H1 (cell line): ENCODE data around the gene ZSCAN21. TPM values are rescaled to one million over a fixed set of nuclear protein-coding genes. Genes with fewer than 3 reads are reported as not detected.

ENCODE experiments used
- CTCF ChIA-PET: fragments of 300-600 bp; sonication (Branson Sonifier 250); formaldehyde crosslinking; loops from one replicate; lab custom pipeline; 2021; ENCODE audit not compliant: partially characterized antibody; lab: Charles Lee
- POLR2A ChIA-PET: fragments of 300-600 bp; sonication (Branson Sonifier 250); formaldehyde crosslinking; loops from one replicate; lab custom pipeline; 2021; ENCODE audit warnings: inconsistent platforms; ENCODE audit not compliant: partially characterized antibody; lab: Charles Lee
- DNase-seq, 2 experiments: peaks; one replicate each; pipeline versions ENCODE4 v3.0.0 to v3.0.0-alpha.2; 2010 to 2022; ENCODE audit warnings: low spot score in 2 of 2, low read depth in 1 of 2, mixed read lengths in 1 of 2
- FAIRE-seq: peaks from 2 replicates; lab custom pipeline; 2011; peaks lifted over from hg19 to GRCh38; lab: Jason Lieb, UNC
- H2AFZ ChIP-seq: 2 replicates; pipeline ENCODE4 v1.8.1; 2012; ENCODE audit warnings: low read length, inconsistent platforms
- H2AK5ac ChIP-seq: 2 replicates; pipeline ENCODE4 v1.6.1; 2013; ENCODE audit warnings: low read depth, low read length
- H2BK120ac ChIP-seq: replicated peaks from 2 replicates; pipeline ENCODE3; 2013; ENCODE audit warnings: low read depth, low read length, inconsistent platforms
- H2BK12ac ChIP-seq: 2 replicates; pipeline ENCODE4 v1.6.1; 2013; ENCODE audit warnings: low read depth, low read length
- H2BK15ac ChIP-seq: 2 replicates; pipeline ENCODE4 v1.6.1; 2013; ENCODE audit warnings: low read length
- H2BK20ac ChIP-seq: 2 replicates; pipeline ENCODE4 v1.6.1; 2013; ENCODE audit warnings: low read length
- H2BK5ac ChIP-seq: 2 replicates; pipeline ENCODE4 v1.6.1; 2013; ENCODE audit warnings: low read depth, low read length
- H3K14ac ChIP-seq: 2 replicates; pipeline ENCODE4 v1.6.1; 2013; ENCODE audit warnings: inconsistent platforms; ENCODE audit not compliant: insufficient read length
- H3K18ac ChIP-seq: 2 replicates; pipeline ENCODE4 v1.6.1; 2013; ENCODE audit warnings: low read length; ENCODE audit errors: extremely low read depth
- H3K23ac ChIP-seq: 2 replicates; pipeline ENCODE4 v1.6.1; 2013; ENCODE audit warnings: inconsistent platforms; ENCODE audit not compliant: insufficient read length
- H3K23me2 ChIP-seq: 2 replicates; pipeline ENCODE4 v1.6.1; 2013; ENCODE audit warnings: low read depth, low read length
- H3K27ac ChIP-seq: 2 replicates; pipeline ENCODE4 v1.6.1; 2011; ENCODE audit warnings: low read depth, low read length, inconsistent platforms
- H3K27me3 ChIP-seq, 4 experiments: replicated peaks in 1 of 4; 1 replicate in 1 of 4; 2 replicates in 3 of 4; pipeline versions ENCODE4 v1.6.1 to v1.8.1; 2011 to 2013; ENCODE audit warnings: low read length in 3 of 4, mild to moderate bottlenecking in 3 of 4, inconsistent platforms in 2 of 4, mixed read lengths in 2 of 4, moderate library complexity in 1 of 4; ENCODE audit not compliant: control insufficient read depth in 3 of 4, insufficient read depth in 3 of 4; ENCODE audit errors: extremely low read depth in 1 of 4
- H3K36me3 ChIP-seq, 4 experiments: 2 replicates each; pipeline versions ENCODE4 v1.6.1 to v1.8.1; 2011 to 2013; ENCODE audit warnings: mild to moderate bottlenecking in 4 of 4, low read length in 3 of 4, moderate library complexity in 2 of 4, control low read depth in 1 of 4, inconsistent platforms in 1 of 4; ENCODE audit not compliant: insufficient read depth in 4 of 4, control insufficient read depth in 2 of 4
- H3K4ac ChIP-seq: replicated peaks from 2 replicates; pipeline ENCODE3; 2013; ENCODE audit warnings: low read length, low read depth, mixed read lengths, inconsistent platforms; ENCODE audit not compliant: insufficient read length
- H3K4me1 ChIP-seq, 4 experiments: replicated peaks in 1 of 4; 1 replicate in 1 of 4; 2 replicates in 3 of 4; pipeline versions ENCODE4 v1.6.1 to v1.8.1; 2011 to 2013; ENCODE audit warnings: low read length in 3 of 4, inconsistent platforms in 2 of 4, mixed read lengths in 1 of 4; ENCODE audit not compliant: insufficient read depth in 4 of 4, control insufficient read depth in 3 of 4
- H3K4me2 ChIP-seq, 2 experiments: 2 replicates each; pipeline versions ENCODE4 v1.6.1 to v1.8.1; 2011 to 2013; ENCODE audit warnings: low read depth in 2 of 2, low read length in 2 of 2, control low read depth in 1 of 2, inconsistent platforms in 1 of 2, mild to moderate bottlenecking in 1 of 2; ENCODE audit not compliant: insufficient read depth in 1 of 2
- H3K4me3 ChIP-seq, 4 experiments: fragments of 200-600, 300-600 bp in 1 of 4; sonication (generic), shearing (Covaris generic), sonication (Bioruptor Twin) in 1 of 4; 2 replicates each; pipeline versions ENCODE4 v1.5.1 to v1.8.1; 2011 to 2016; ENCODE audit warnings: low read length in 4 of 4, low read depth in 3 of 4, control low read depth in 2 of 4, inconsistent platforms in 2 of 4, mild to moderate bottlenecking in 2 of 4, mixed read lengths in 1 of 4, moderate library complexity in 1 of 4; ENCODE audit not compliant: insufficient read depth in 2 of 4; ENCODE audit errors: extremely low read depth in 1 of 4
- H3K56ac ChIP-seq: replicated peaks from 2 replicates; pipeline ENCODE3; 2013; ENCODE audit warnings: low read depth, mild to moderate bottlenecking, mixed read lengths, low read length, inconsistent platforms; ENCODE audit not compliant: insufficient read length
- H3K79me1 ChIP-seq: 2 replicates; pipeline ENCODE4 v1.6.1; 2013; ENCODE audit warnings: low read depth, low read length, control low read depth
- H3K79me2 ChIP-seq, 2 experiments: 2 replicates each; pipeline versions ENCODE4 v1.6.1 to v1.8.1; 2012 to 2013; ENCODE audit warnings: low read length in 2 of 2, mild to moderate bottlenecking in 2 of 2, inconsistent platforms in 1 of 2; ENCODE audit not compliant: insufficient read depth in 2 of 2, control insufficient read depth in 1 of 2
- H3K9ac ChIP-seq, 4 experiments: replicated peaks in 1 of 4; 1 replicate in 1 of 4; 2 replicates in 3 of 4; pipeline versions ENCODE4 v1.6.1 to v1.8.1; 2011 to 2013; ENCODE audit warnings: low read depth in 3 of 4, low read length in 3 of 4, control low read depth in 2 of 4, mild to moderate bottlenecking in 2 of 4, moderate library complexity in 2 of 4, inconsistent platforms in 1 of 4; ENCODE audit errors: extremely low read depth in 1 of 4
- H3K9me3 ChIP-seq, 2 experiments: 2 replicates each; pipeline versions ENCODE4 v1.6.1 to v1.8.1; 2012 to 2013; ENCODE audit warnings: mild to moderate bottlenecking in 2 of 2, moderate library complexity in 2 of 2, control low read depth in 1 of 2, inconsistent platforms in 1 of 2, low read depth in 1 of 2, low read length in 1 of 2, mixed read lengths in 1 of 2; ENCODE audit not compliant: insufficient read depth in 2 of 2
- H4K20me1 ChIP-seq, 2 experiments: replicated peaks in 1 of 2; 2 replicates each; pipeline versions ENCODE3 to v1.8.1; 2011 to 2013; ENCODE audit warnings: inconsistent platforms in 2 of 2, low read length in 2 of 2, mild to moderate bottlenecking in 1 of 2; ENCODE audit not compliant: insufficient read depth in 2 of 2, control insufficient read depth in 1 of 2
- H4K5ac ChIP-seq: 2 replicates; pipeline ENCODE4 v1.6.1; 2013; ENCODE audit warnings: low read length, low read depth, mixed read lengths, inconsistent platforms; ENCODE audit not compliant: insufficient read length
- H4K8ac ChIP-seq: 2 replicates; pipeline ENCODE4 v1.8.0; 2013; ENCODE audit warnings: mild to moderate bottlenecking, moderate library complexity, low read length, inconsistent platforms; ENCODE audit not compliant: insufficient read depth; ENCODE audit errors: extremely low read depth
- H4K91ac ChIP-seq: replicated peaks from 2 replicates; pipeline ENCODE3; 2013; ENCODE audit warnings: low read length, mixed read lengths, inconsistent platforms; ENCODE audit not compliant: insufficient read length
- BCL11A ChIP-seq, 2 experiments: IDR thresholded peaks; one replicate each; pipeline ENCODE4 v1.6.1; 2011; ENCODE audit warnings: low read depth in 2 of 2, low read length in 2 of 2, mild to moderate bottlenecking in 2 of 2
- CEBPB ChIP-seq: IDR thresholded peaks from 2 replicates; pipeline ENCODE4 v1.6.1; 2012; ENCODE audit warnings: low read depth, low read length
- GTF2F1 ChIP-seq: IDR thresholded peaks from 2 replicates; pipeline ENCODE4 v1.6.1; 2012; ENCODE audit warnings: low read depth, low read length, improper control_type of control experiment, borderline replicate concordance
- TBP ChIP-seq: IDR thresholded peaks from 2 replicates; pipeline ENCODE4 v1.6.1; 2011; ENCODE audit warnings: low read depth, low read length, improper control_type of control experiment
- WGBS, 2 experiments: shearing (Covaris generic) in 1 of 2; methylation state at CpG; one replicate each; pipeline versions ENCODE4 v1.1.6 to v1.1.7; 2013 to 2015; ENCODE audit warnings: low lambda C conversion rate in 2 of 2, mixed read lengths in 2 of 2, inconsistent platforms in 1 of 2, low coverage in 1 of 2, missing lambda C conversion rate in 1 of 2; ENCODE audit not compliant: insufficient replicate concordance in 2 of 2, insufficient coverage in 1 of 2, insufficient read length in 1 of 2; ENCODE audit errors: extremely low coverage in 1 of 2, missing lambda C conversion rate in 1 of 2; 5-methylcytosine and 5-hydroxymethylcytosine counted together
- polyA plus RNA-seq, 7 experiments: library from polyadenylated mRNA; depleted of rRNA in 3 of 7; stranded (reverse) in 5 of 7; unstranded in 2 of 7; fragments of >200 nt in 5 of 7; fragments of 200-250 nt in 2 of 7; gene quantifications; 1 replicate in 5 of 7; 2 replicates in 1 of 7; 4 replicates in 1 of 7; pipeline versions ENCODE4 v1.2.1 to v1.2.3, GENCODE V29; 2011 to 2013; ENCODE audit warnings: missing spikeins in 2 of 7, mixed read lengths in 2 of 7
- total RNA-seq: library from RNA; stranded (reverse); fragmentation: NEBNext Ultra II Directional; extraction: Animal tissue kit (Norgen Biotek cat#: 25700); gene quantifications from 2 replicates; pipeline ENCODE4 v1.2.1, GENCODE V29; 2021
- TF ChIP-seq, protein P1 (sequence below), 3 experiments: IDR thresholded peaks; 1 replicate in 2 of 3; 2 replicates in 1 of 3; pipeline versions ENCODE4 v1.5.1 to v1.6.1; 2011; ENCODE audit warnings: low read length in 3 of 3, mild to moderate bottlenecking in 3 of 3, inconsistent platforms in 2 of 3, low read depth in 1 of 3, moderate library complexity in 1 of 3; ENCODE audit not compliant: insufficient read depth in 1 of 3; ENCODE audit errors: control extremely low read depth in 1 of 3

The ZSCAN21 gene
- total and polyA plus RNA-seq, 2 of the 8 experiments (the other 6 are each of a cell fraction or from before 2014, with no cell fraction given), result 15.4 to 26.1 TPM

DNA sequence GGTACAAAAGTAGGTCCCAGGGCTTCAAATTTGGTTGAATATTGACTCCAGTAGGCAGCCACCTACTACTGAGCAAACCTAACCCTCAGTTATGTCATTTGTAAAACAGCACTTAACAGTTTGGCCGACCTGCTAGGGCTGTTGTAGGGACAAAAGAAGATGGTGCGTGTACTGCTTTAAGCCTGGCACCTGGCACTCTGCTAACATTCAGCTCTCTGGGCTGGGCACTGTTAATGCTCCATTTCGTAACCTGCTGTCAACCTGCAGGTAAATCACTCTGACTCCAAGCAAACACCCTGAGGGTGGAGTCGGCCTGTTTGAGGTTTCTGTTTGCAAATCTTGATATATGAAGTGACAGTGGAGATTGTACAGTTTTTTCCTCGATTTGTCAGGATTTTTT, 27.0 kb upstream of the ZSCAN21 start:
- TF ChIP-seq TBP, result no peak
- no peak for TF ChIP-seq GTF2F1
- no peak for TF ChIP-seq CEBPB
- TF ChIP-seq, protein P1, sequence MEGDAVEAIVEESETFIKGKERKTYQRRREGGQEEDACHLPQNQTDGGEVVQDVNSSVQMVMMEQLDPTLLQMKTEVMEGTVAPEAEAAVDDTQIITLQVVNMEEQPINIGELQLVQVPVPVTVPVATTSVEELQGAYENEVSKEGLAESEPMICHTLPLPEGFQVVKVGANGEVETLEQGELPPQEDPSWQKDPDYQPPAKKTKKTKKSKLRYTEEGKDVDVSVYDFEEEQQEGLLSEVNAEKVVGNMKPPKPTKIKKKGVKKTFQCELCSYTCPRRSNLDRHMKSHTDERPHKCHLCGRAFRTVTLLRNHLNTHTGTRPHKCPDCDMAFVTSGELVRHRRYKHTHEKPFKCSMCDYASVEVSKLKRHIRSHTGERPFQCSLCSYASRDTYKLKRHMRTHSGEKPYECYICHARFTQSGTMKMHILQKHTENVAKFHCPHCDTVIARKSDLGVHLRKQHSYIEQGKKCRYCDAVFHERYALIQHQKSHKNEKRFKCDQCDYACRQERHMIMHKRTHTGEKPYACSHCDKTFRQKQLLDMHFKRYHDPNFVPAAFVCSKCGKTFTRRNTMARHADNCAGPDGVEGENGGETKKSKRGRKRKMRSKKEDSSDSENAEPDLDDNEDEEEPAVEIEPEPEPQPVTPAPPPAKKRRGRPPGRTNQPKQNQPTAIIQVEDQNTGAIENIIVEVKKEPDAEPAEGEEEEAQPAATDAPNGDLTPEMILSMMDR (IDR thresholded peaks at IDR 0.05; ENCODE audit: control extremely low read depth in 1 of 3, insufficient read depth in 1 of 3, low read depth in 1 of 3, low read length in 3 of 3), result no peak
- no peak for TF ChIP-seq BCL11A (IDR thresholded peaks at IDR 0.05; ENCODE audit: low read depth in 2 of 2, low read length in 2 of 2)
- TF ChIP-seq, all 59 proteins: peak for 0
- Histone ChIP-seq H3K4me1 (no peaks in the 10 kb centered on the region), H4K91ac (no peak overlapping the region), H3K4me3 (no peak overlapping the region), H3K9ac (no peak overlapping the region), H3K4ac (no peak overlapping the region), H3K23me2 (no peaks in the 10 kb centered on the region), H3K79me1 (peaks cover 2% of the 10 kb centered on the region), H3K79me2 (peaks cover 5 to 42% of the 10 kb centered on the region in 2 experiments), H2BK120ac (no peak overlapping the region), H2BK5ac (no peak overlapping the region), H3K56ac (no peak overlapping the region), H4K5ac (no peak overlapping the region), H3K27ac (no peak overlapping the region), H3K27me3 (no peaks in the 10 kb centered on the region), H2AK5ac (no peak overlapping the region), H3K9me3 (no peaks in the 10 kb centered on the region), H3K14ac (no peak overlapping the region), H4K8ac (no peak overlapping the region; the same call in 1 of the 2 replicates), H2AFZ (no peak overlapping the region), H3K23ac (no peak overlapping the region), H3K18ac (no peak overlapping the region), H3K4me2 (no peak overlapping the region), H4K20me1 (peaks cover 2% of the 10 kb centered on the region in 2 experiments), H2BK12ac (no peak overlapping the region), H3K36me3 (peaks cover 11 to 53% (median 26%) of the 10 kb centered on the region in 4 experiments), H2BK20ac (no peak overlapping the region), H2BK15ac (no peak overlapping the region)
- FAIRE-seq (no peak), DNase-seq (no peak)
- 90% methylated on average over 5 of the region's 5 CpGs; no CpG with 5 or more reads in 1 of the 2 experiments for WGBS, 2 experiments
- CTCF ChIA-PET, result interaction anchor here (0.8 to 1.3 kb wide), 3 partner anchors 41 to 110 kb away, joined by 3 to 4 read pairs (median 3); no protein-coding TSS in a partner anchor
- POLR2A ChIA-PET, result interaction anchor here (0.7 to 2.3 kb wide), 4 partner anchors 8 to 60 kb away, joined by 3 to 10 read pairs (median 5); no protein-coding TSS in a partner anchor
